Neural crest cell (in vitro differentiated cells): Measurements from ENCODE around the gene SLC7A1. TPM values are rescaled to one million over a fixed set of nuclear protein-coding genes. Genes with fewer than 3 reads are reported as not detected.
A peak's percentile ranks its signal among the peaks of the same experiment; 100 is the strongest.

Source experiments
- DNase-seq: peaks from one replicate; pipeline ENCODE4 v3.0.0; 2021; ENCODE audit warnings: low read depth, mixed read lengths, low spot score
- H3K27ac Mint-ChIP-seq: one replicate; pipeline ENCODE4 v1.8.0; 2021; ENCODE audit warnings: mild to moderate bottlenecking, mixed read lengths; ENCODE audit not compliant: unreplicated experiment
- H3K27me3 Mint-ChIP-seq: 2 replicates; pipeline ENCODE4 v1.8.0; 2021; ENCODE audit warnings: low read depth, mild to moderate bottlenecking, mixed read lengths
- H3K36me3 Mint-ChIP-seq: 2 replicates; pipeline ENCODE4 v1.8.0; 2021; ENCODE audit warnings: low read depth, mild to moderate bottlenecking, mixed read lengths
- H3K4me1 Mint-ChIP-seq: 2 replicates; pipeline ENCODE4 v1.8.0; 2021; ENCODE audit warnings: mixed read lengths
- H3K4me3 Mint-ChIP-seq: one replicate; pipeline ENCODE4 v1.8.0; 2021; ENCODE audit warnings: mild to moderate bottlenecking, mixed read lengths
- H3K9me3 Mint-ChIP-seq: 2 replicates; pipeline ENCODE4 v1.8.0; 2021; ENCODE audit warnings: mixed read lengths
- CTCF ChIP-seq: fragments of 200-600 bp; sonication (generic); conservative IDR thresholded peaks from 2 replicates; pipeline ENCODE4 v1.5.0; 2021; ENCODE audit warnings: antibody characterized with exemption, mild to moderate bottlenecking
- total RNA-seq: library from RNA; stranded (reverse); gene quantifications from 2 replicates; pipeline ENCODE4 v1.2.1, GENCODE V29; 2021

Gene SLC7A1
- total RNA-seq, 1 donor from 2014 or later = 69.7 TPM

GRCh38 chr13:29479716-29480492 lies 115.6 kb downstream of the SLC7A1 start:
- peaks cover 10% of the 10 kb centered on the region for H3K4me1 Mint-ChIP-seq
- no peak for TF ChIP-seq CTCF
- no peak for DNase-seq

GRCh38 chr13:29476046-29476445 lies 119.4 kb downstream of the SLC7A1 start:
- H3K27me3 Mint-ChIP-seq = no peaks in the 10 kb centered on the region
- no peak for TF ChIP-seq CTCF
- H3K4me3 Mint-ChIP-seq = no peak overlapping the region
- no peak for DNase-seq
- H3K27ac Mint-ChIP-seq = no peak overlapping the region
- no peaks in the 10 kb centered on the region for H3K4me1 Mint-ChIP-seq
- H3K36me3 Mint-ChIP-seq = no peaks in the 10 kb centered on the region
- no peaks in the 10 kb centered on the region for H3K9me3 Mint-ChIP-seq

More at GRCh38 chr13:29479716-29480492, 115.6 kb downstream of the SLC7A1 start:
- Mint-ChIP-seq H3K27ac (no peak overlapping the region), H3K27me3 (no peaks in the 10 kb centered on the region), H3K9me3 (no peaks in the 10 kb centered on the region), H3K36me3 (no peaks in the 10 kb centered on the region), H3K4me3 (no peak overlapping the region)

GRCh38 chr13:29474991-29475390 lies 120.5 kb downstream of the SLC7A1 start:
- Mint-ChIP-seq H3K27ac (no peak overlapping the region), H3K9me3 (no peaks in the 10 kb centered on the region), H3K4me1 (no peaks in the 10 kb centered on the region), H3K4me3 (no peak overlapping the region), H3K27me3 (no peaks in the 10 kb centered on the region), H3K36me3 (no peaks in the 10 kb centered on the region)
- no peak for TF ChIP-seq CTCF
- DNase-seq = no peak

- H3K4me1 Mint-ChIP-seq = no peaks in the 10 kb centered on the region
- H3K9me3 Mint-ChIP-seq = no peaks in the 10 kb centered on the region
- TF ChIP-seq CTCF = no peak
- no peak overlapping the region for H3K4me3 Mint-ChIP-seq
- H3K36me3 Mint-ChIP-seq = no peaks in the 10 kb centered on the region
- DNase-seq = no peak
- H3K27ac Mint-ChIP-seq = no peak overlapping the region
- no peaks in the 10 kb centered on the region for H3K27me3 Mint-ChIP-seq
Measured at GRCh38 chr13:29473166-29473565, 122.3 kb downstream of the SLC7A1 start.

- peak; percentile 69 for DNase-seq
- Mint-ChIP-seq H3K27ac (peak overlapping the region; percentile 19), H3K9me3 (no peaks in the 10 kb centered on the region), H3K4me3 (no peak overlapping the region), H3K36me3 (no peaks in the 10 kb centered on the region), H3K27me3 (no peaks in the 10 kb centered on the region), H3K4me1 (no peaks in the 10 kb centered on the region)
- TF ChIP-seq CTCF = peak; percentile 87
Measured at GRCh38 chr13:29472332-29472961, 123.0 kb downstream of the SLC7A1 start.
